ENCODE measurements around the gene TRMT11. TPM values are rescaled to one million over a fixed set of nuclear protein-coding genes. Genes with fewer than 3 reads are reported as not detected.

TRMT11 gene
- total and polyA plus RNA-seq, 2 of the 13 experiments (the other 11 are each of a cell fraction or from before 2014, with no cell fraction given), result 42.2 to 81.9 TPM

- no peak for TF ChIP-seq PLSCR1 (CRISPR knock-in tag; IDR thresholded peaks at IDR 0.05; ENCODE audit: borderline replicate concordance)
- no peak for TF ChIP-seq SNAPC4 (CRISPR knock-in tag; IDR thresholded peaks at IDR 0.05)
- TF ChIP-seq ZNF616 (CRISPR knock-in tag; IDR thresholded peaks at IDR 0.05; ENCODE audit: low read depth), result 0 out of 2 replicates have a peak, but pooled peaks have one; percentile 49
- TF ChIP-seq ISX (CRISPR knock-in tag; conservative IDR thresholded peaks at IDR 0.05), result no peak
- TF ChIP-seq MED1 (CRISPR knock-in tag; IDR thresholded peaks at IDR 0.05), result no peak
- TF ChIP-seq CSRNP1 (CRISPR knock-in tag; IDR thresholded peaks at IDR 0.05), result no peak
- TF ChIP-seq USF2 (IDR thresholded peaks at IDR 0.05; ENCODE audit: low read depth, low read length), result no peak
- TF ChIP-seq USF2 (CRISPR knock-in tag; IDR thresholded peaks at IDR 0.05; ENCODE audit: borderline replicate concordance), result no peak
- TF ChIP-seq GRHL1 (CRISPR knock-in tag; conservative IDR thresholded peaks at IDR 0.05), result no peak
- TF ChIP-seq RFX3 (CRISPR knock-in tag; IDR thresholded peaks at IDR 0.05), result no peak
- TF ChIP-seq ZNF362 (CRISPR knock-in tag; IDR thresholded peaks at IDR 0.05; ENCODE audit: borderline replicate concordance), result no peak; the same call in 1 of the 2 replicates
- no peak for TF ChIP-seq NFKBIZ (CRISPR knock-in tag; IDR thresholded peaks at IDR 0.05)
- TF ChIP-seq HMGXB4 (CRISPR knock-in tag; IDR thresholded peaks at IDR 0.05; ENCODE audit: borderline replicate concordance in 1 of 2, low read depth in 1 of 2), result peak; percentile 64 to 75
- TF ChIP-seq KDM1A (CRISPR knock-in tag; IDR thresholded peaks at IDR 0.05), result no peak
Observed at GRCh38 chr6:125953502-125953875, 32.9 kb upstream of the TRMT11 start (continued).

Measured in HepG2 (cell line).